Adipocyte (in vitro differentiated cells): ENCODE data around the gene CGB5.
"Not testable (repeated sequence)": the region's sequence is repeated elsewhere in the genome, so short reads cannot be mapped to it uniquely, and the experiment has no call there.

ENCODE experiments used
- DNase-seq: peaks from one replicate; pipeline ENCODE4 v3.0.0-alpha.2; 2015; ENCODE audit warnings: low read depth
- H3K27me3 ChIP-seq: replicated peaks from 2 replicates; pipeline ENCODE4 v1.7.0; 2013; ENCODE audit warnings: mild to moderate bottlenecking, low read length, moderate library complexity; ENCODE audit not compliant: control insufficient read depth, insufficient read depth
- H3K36me3 ChIP-seq: 2 replicates; pipeline ENCODE4 v1.7.0; 2013; ENCODE audit warnings: low read length, mild to moderate bottlenecking, moderate library complexity; ENCODE audit not compliant: control insufficient read depth, insufficient read depth, severe bottlenecking
- H3K4me1 ChIP-seq: 2 replicates; pipeline ENCODE4 v1.7.0; 2013; ENCODE audit warnings: mild to moderate bottlenecking, low read length, moderate library complexity; ENCODE audit not compliant: control insufficient read depth, insufficient read depth
- H3K4me3 ChIP-seq: 2 replicates; pipeline ENCODE4 v1.7.0; 2013; ENCODE audit warnings: mild to moderate bottlenecking, low read length, moderate library complexity
- H3K9ac ChIP-seq: 2 replicates; pipeline ENCODE4 v1.7.0; 2013; ENCODE audit warnings: mild to moderate bottlenecking, low read length, moderate library complexity
- H3K9me3 ChIP-seq: 2 replicates; pipeline ENCODE4 v1.7.0; 2013; ENCODE audit warnings: mild to moderate bottlenecking, low read length, moderate library complexity; ENCODE audit not compliant: control insufficient read depth

Gene CGB5

GRCh38 chr19:49043548-49043947 is at the start of gene CGB5:
Gene CGB5, plus strand, starts transcription at chr19:49043848. Its CDS starts 362 bp downstream, at chr19:49044210.
- not testable (repeated sequence) for H3K9me3 ChIP-seq, H3K4me3 ChIP-seq, H3K9ac ChIP-seq, DNase-seq, H3K36me3 ChIP-seq, H3K27me3 ChIP-seq, H3K4me1 ChIP-seq

DNA sequence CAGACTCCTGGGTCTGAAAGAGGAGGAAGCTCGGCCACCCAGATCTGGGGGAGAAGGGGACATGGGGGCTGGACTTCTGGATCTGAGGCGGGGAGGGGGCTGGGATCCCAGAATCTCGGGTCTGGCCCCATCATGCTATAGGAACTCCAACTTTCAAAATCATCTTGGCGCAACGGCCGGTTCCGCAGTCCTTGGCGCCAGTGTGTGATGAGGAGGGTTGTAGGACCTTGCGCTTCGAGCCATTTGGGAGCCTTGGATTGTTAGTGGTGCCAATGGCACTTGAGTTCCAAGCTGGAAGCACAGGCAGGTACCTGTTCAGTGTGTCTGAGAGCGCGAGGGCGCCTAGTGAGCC is 49.6 kb upstream of the CGB5 start:
- peak; percentile 52 for DNase-seq
- H3K4me1 ChIP-seq, result peaks cover 34% of the 10 kb centered on the region
- H3K27me3 ChIP-seq, result no peaks in the 10 kb centered on the region
- H3K36me3 ChIP-seq, result peaks cover under 1% of the 10 kb centered on the region
- no peaks in the 10 kb centered on the region for H3K9me3 ChIP-seq
- H3K9ac ChIP-seq, result peak overlapping the region; percentile 100
- peak overlapping the region; percentile 99 for H3K4me3 ChIP-seq

DNA sequence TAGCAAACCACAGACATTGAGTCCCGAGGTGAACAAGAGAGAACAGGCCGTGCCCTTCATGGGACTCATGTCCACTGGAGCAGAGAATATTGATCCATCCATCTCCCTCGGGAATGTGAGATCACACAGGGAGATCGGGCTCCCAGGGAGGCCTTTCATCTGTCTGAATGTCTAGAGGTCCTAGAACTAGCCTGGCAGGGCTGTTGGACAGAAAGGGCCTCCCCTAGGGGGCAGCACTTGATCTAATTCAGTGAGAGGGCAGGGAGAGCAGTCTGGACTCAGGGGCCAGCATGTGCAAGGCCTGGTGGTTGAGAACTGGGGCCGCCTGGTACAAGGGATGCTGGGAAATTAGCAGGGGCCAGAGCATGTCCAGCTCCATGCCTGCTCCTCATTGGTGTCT is 45.7 kb upstream of the CGB5 start:
- Histone ChIP-seq H3K4me1 (peaks cover 11% of the 10 kb centered on the region), H3K9me3 (no peaks in the 10 kb centered on the region), H3K4me3 (no peak overlapping the region), H3K9ac (peak overlapping the region; percentile 11), H3K36me3 (no peaks in the 10 kb centered on the region), H3K27me3 (no peaks in the 10 kb centered on the region)
- peak; percentile 57 for DNase-seq

GRCh38 chr19:48999481-49000325 is 43.9 kb upstream of the CGB5 start:
- Histone ChIP-seq H3K4me3 (no peak overlapping the region), H3K36me3 (peaks cover 14% of the 10 kb centered on the region), H3K9me3 (no peaks in the 10 kb centered on the region), H3K4me1 (peaks cover 6% of the 10 kb centered on the region), H3K9ac (no peak overlapping the region), H3K27me3 (no peaks in the 10 kb centered on the region)
- peak; percentile 82 for DNase-seq

DNA sequence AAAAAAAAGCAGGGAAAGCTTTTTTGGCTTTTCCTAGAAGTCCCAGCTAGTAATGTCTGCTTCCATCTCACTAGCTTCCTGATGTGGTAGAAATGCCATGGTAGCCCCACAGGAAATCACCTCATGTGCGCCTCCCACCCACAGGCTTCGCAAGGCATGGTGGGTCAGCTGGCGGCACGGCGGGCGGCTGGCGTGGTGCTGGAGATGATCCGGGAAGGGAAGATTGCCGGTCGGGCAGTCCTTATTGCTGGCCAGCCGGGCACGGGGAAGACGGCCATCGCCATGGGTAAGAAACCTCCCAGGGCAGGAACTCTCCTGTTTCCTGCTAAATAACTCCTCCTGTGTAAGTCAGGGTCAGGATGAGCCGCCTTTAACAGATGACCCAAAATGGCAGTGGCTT is 39.5 kb upstream of the CGB5 start:
- Histone ChIP-seq H3K9ac (no peak overlapping the region), H3K27me3 (no peaks in the 10 kb centered on the region), H3K36me3 (peaks cover 39% of the 10 kb centered on the region), H3K4me1 (no peaks in the 10 kb centered on the region), H3K4me3 (no peak overlapping the region), H3K9me3 (no peaks in the 10 kb centered on the region)
- DNase-seq, result no peak

DNA sequence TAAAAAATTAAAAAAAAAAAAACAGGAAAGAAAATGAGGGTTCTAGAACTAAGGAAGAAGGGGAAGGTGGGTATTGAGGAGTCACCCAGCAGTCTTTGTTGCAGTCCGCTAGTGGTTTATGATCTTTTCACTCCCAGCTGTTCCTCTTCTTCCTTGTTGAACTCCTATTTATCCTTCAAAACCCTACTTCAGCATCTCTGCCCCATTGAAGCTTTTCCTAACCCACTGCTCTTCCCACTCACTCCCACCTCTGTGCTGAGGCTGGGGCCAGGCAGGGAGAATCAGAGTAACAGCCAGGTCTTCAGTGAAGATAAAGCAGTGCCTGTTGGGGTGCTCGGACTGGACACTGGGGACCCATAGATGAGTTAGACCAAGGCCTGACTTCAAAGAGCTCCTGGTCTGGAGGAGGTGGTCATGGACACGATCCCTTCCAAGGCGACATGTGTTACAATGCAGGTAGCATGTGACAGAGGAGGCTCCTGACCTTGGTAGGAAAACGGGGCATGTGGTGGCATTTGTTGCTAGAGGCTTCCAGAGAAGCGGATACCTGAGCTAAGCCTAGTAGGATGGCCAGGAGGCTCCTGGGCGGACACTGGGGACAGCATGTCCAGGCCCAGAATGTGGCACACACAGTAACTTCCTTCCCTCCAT is 38.6 kb upstream of the CGB5 start:
- Histone ChIP-seq H3K4me3 (no peak overlapping the region), H3K9me3 (no peaks in the 10 kb centered on the region), H3K36me3 (peaks cover 47% of the 10 kb centered on the region), H3K4me1 (no peaks in the 10 kb centered on the region), H3K27me3 (no peaks in the 10 kb centered on the region), H3K9ac (no peak overlapping the region)
- DNase-seq, result no peak

DNA sequence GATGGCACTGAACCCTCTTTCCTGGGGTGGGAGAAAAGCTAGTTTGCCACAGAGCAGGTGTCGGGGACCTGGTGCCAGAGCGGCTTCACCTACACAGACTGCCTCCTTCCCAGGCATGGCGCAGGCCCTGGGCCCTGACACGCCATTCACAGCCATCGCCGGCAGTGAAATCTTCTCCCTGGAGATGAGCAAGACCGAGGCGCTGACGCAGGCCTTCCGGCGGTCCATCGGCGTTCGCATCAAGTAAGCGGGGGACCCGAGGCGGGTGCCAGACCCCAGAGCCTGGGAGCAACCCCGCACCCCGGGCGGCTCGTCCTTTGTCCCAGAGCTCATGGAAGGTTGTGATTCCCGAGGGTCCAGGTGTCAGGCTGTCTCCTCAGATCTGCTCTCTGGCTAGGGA is 36.7 kb upstream of the CGB5 start:
- Histone ChIP-seq H3K4me1 (no peaks in the 10 kb centered on the region), H3K9me3 (no peaks in the 10 kb centered on the region), H3K4me3 (no peak overlapping the region), H3K36me3 (peaks cover 56% of the 10 kb centered on the region), H3K9ac (no peak overlapping the region), H3K27me3 (no peaks in the 10 kb centered on the region)
- no peak for DNase-seq

DNA sequence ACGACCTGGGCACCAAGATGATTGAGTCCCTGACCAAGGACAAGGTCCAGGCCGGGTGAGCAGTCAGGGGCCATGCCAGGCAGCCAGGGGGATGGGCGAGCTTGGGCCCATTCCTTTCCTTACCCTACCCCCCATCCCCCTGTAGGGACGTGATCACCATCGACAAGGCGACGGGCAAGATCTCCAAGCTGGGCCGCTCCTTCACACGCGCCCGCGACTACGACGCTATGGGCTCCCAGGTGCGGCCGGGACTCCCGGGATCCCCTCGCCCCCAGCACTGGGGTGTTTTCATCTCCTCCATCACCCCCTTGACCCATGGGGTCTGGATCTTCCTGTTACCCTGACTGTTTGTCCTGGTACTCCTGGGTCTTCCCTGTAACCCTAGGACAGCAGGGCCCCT is 33.8 kb upstream of the CGB5 start:
- Histone ChIP-seq H3K9ac (no peak overlapping the region), H3K4me3 (no peak overlapping the region), H3K4me1 (no peaks in the 10 kb centered on the region), H3K9me3 (no peaks in the 10 kb centered on the region), H3K36me3 (peaks cover 61% of the 10 kb centered on the region), H3K27me3 (no peaks in the 10 kb centered on the region)
- no peak for DNase-seq

DNA sequence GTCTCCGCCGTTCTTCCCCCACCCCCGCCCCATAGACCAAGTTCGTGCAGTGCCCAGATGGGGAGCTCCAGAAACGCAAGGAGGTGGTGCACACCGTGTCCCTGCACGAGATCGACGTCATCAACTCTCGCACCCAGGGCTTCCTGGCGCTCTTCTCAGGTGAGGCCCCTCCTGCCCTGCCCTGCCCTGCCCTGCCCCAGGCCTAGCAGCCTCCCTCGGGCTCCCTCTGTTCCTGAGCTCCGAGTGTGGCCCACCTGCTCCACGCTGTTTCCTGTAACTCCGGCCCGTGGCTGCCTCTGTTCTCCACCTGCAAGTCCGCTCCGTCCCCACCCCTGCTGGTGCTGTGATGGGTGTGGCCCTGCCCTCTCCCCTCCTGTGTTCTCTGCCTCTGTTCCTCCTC is 33.2 kb upstream of the CGB5 start:
- DNase-seq, result no peak
- no peaks in the 10 kb centered on the region for H3K27me3 ChIP-seq
- peaks cover 61% of the 10 kb centered on the region for H3K36me3 ChIP-seq
- no peaks in the 10 kb centered on the region for H3K9me3 ChIP-seq
- no peak overlapping the region for H3K4me3 ChIP-seq
- no peak overlapping the region for H3K9ac ChIP-seq
- no peaks in the 10 kb centered on the region for H3K4me1 ChIP-seq

DNA sequence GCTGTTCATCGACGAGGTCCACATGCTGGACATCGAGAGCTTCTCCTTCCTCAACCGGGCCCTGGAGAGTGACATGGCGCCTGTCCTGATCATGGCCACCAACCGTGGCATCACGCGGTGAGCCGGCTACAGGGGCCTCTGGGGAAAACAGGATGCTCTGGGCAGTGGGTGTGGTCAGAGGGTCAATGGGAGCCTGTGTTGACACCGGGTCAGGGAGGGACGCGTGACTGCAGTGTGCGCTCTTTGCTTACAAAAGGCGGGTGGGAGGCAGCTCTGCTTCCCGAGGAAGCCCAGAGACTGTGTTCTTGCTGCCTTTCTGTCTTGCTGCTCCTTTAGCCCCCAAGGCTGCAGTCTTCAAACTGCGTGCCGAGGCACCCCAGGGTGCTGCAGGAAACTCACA is 32.5 kb upstream of the CGB5 start:
- peaks cover 63% of the 10 kb centered on the region for H3K36me3 ChIP-seq

DNA sequence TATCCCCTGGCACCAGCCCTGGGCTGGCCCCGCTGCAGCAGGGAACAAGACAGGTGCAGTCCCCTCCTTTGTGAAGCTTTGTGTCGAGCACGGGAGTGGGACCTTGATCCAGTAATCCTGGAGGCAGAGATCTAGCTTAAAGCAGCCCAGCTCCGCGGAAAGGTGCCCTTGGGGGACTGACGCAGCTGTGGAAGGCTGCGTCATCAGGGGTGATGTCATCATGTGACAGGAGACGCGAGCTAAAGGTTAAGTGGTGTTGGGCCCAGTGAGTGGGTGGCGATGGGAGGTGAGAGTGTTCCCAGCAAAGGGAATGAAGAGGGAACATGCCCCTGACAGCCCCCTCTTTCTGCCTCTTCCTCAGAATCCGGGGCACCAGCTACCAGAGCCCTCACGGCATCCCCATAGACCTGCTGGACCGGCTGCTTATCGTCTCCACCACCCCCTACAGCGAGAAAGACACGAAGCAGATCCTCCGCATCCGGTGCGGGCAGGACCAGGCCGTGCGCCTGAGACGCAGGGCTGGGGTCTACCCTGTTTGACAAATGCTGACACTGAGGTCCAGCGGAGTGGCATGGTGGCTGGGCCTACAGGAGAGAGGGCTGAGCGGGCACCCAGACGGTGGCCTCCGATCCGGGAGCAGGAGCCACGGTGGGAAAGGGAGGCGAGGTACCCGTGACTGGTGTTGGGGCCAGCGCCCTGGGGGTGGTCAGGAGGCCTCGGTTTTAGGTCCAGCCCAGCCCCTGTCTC is 29.4 kb upstream of the CGB5 start:
- Histone ChIP-seq H3K36me3 (peaks cover 50% of the 10 kb centered on the region), H3K4me3 (no peak overlapping the region), H3K27me3 (peaks cover 3% of the 10 kb centered on the region), H3K9ac (no peak overlapping the region), H3K4me1 (peaks cover 10% of the 10 kb centered on the region), H3K9me3 (no peaks in the 10 kb centered on the region)
- no peak for DNase-seq

More for the DNA sequence above, 32.5 kb upstream of the CGB5 start:
- DNase-seq, result no peak
- H3K9me3 ChIP-seq, result no peaks in the 10 kb centered on the region
- H3K27me3 ChIP-seq, result no peaks in the 10 kb centered on the region
- H3K4me3 ChIP-seq, result no peak overlapping the region
- no peak overlapping the region for H3K9ac ChIP-seq
- no peaks in the 10 kb centered on the region for H3K4me1 ChIP-seq
